Endothelial cell of umbilical vein (primary cell): ENCODE measurements around the gene GRIN3A.

Experiments
- CTCF ChIP-seq, 2 donors: IDR thresholded peaks; 1 replicate in 1 of 2; 2 replicates in 1 of 2; pipeline ENCODE4 v1.5.1; 2011; ENCODE audit warnings: low read length in 2 of 2, mild to moderate bottlenecking in 2 of 2, moderate library complexity in 2 of 2, control low read depth in 1 of 2, inconsistent platforms in 1 of 2, low read depth in 1 of 2; ENCODE audit not compliant: insufficient read depth in 1 of 2; ENCODE audit errors: extremely low read depth in 1 of 2
- FOS ChIP-seq: IDR thresholded peaks from 2 replicates; pipeline ENCODE4 v1.6.1; 2011; ENCODE audit warnings: mild to moderate bottlenecking, low read length, moderate library complexity, borderline replicate concordance; ENCODE audit not compliant: insufficient read depth
- POLR2A ChIP-seq: IDR thresholded peaks from 2 replicates; pipeline ENCODE4 v1.6.1; 2012; ENCODE audit warnings: low read depth, mild to moderate bottlenecking, control low read depth, low read length
- POLR2AphosphoS5 ChIP-seq: IDR thresholded peaks from 2 replicates; pipeline ENCODE4 v1.6.1; 2012; ENCODE audit warnings: low read depth, mild to moderate bottlenecking, control low read depth, low read length, moderate library complexity; ENCODE audit not compliant: insufficient read depth
- TF ChIP-seq, protein P1 (sequence below): IDR thresholded peaks from 2 replicates; pipeline ENCODE4 v1.6.1; 2011; ENCODE audit not compliant: insufficient read depth, insufficient read length

- no peak for TF ChIP-seq FOS
- TF ChIP-seq CTCF (IDR thresholded peaks at IDR 0.05; ENCODE audit: extremely low read depth in 1 of 2, insufficient read depth in 1 of 2, low read depth in 1 of 2, low read length in 2 of 2): no peak
- no peak for TF ChIP-seq POLR2A
- TF ChIP-seq POLR2AphosphoS5: no peak
- TF ChIP-seq, protein P1, sequence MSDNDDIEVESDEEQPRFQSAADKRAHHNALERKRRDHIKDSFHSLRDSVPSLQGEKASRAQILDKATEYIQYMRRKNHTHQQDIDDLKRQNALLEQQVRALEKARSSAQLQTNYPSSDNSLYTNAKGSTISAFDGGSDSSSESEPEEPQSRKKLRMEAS: no peak
These were observed 20.3 kb downstream of the GRIN3A start for GRCh38 chr9:101718192-101718591.
